VCaP (cell line): Measurements from ENCODE around the gene SMIM35.
"Not testable (repeated sequence)": the region's sequence is repeated elsewhere in the genome, so short reads cannot be mapped to it uniquely, and the experiment has no call there.

Experiments
- H3K27ac ChIP-seq: fragments of 450-650 bp; 2 replicates; pipeline ENCODE4 v1.5.1; 2017
- CTCF ChIP-seq: fragments of 450-650 bp; conservative IDR thresholded peaks from 2 replicates; pipeline ENCODE4 v1.5.1; 2017; ENCODE audit warnings: mild to moderate bottlenecking, moderate library complexity

SMIM35 gene

DNA sequence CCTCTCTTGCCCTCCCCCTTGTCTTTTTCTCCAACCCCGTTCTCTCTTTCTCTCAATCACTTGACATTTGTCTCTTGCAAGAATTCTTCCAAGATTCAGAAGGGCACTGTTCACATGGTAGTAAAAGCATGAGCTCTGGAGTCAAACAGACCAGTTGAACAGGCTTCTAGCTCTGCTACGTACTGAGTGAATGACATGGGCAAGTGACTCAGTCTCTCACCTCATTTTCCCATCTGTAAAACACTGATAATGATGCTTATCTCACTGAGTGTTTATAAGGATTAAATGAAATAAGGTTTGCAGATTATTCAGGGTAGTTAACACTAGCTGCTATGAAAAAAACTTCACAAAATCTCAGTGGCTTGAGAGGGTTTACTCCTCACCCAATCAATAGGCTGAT lies 106.5 kb downstream of the SMIM35 start:
- no peak overlapping the region for H3K27ac ChIP-seq
- TF ChIP-seq CTCF: no peak

- H3K27ac ChIP-seq: no peak overlapping the region
- TF ChIP-seq CTCF: no peak
These were observed 107.1 kb downstream of the SMIM35 start for GRCh38 chr11:117979481-117980211.

DNA sequence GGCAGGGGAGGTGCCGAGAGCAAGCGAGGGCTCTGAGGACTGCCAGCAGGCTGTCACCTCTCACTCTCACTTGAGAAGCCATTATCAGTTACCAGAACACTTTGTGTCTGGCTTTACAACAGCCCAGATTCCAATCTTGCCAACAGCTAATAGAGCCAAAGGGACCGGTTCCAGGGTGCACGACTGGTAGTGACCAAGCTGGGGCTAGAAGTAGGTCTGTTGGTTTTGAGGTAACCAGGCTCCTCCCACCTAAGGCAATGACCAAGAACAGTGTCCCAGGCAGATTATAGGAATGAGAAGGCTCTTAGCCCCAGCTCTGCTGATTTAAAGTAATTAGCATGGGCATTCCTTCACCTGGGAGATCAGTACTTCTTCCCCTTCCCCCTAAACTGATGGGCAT lies 107.8 kb downstream of the SMIM35 start:
- no peak for TF ChIP-seq CTCF
- H3K27ac ChIP-seq: no peak overlapping the region

DNA sequence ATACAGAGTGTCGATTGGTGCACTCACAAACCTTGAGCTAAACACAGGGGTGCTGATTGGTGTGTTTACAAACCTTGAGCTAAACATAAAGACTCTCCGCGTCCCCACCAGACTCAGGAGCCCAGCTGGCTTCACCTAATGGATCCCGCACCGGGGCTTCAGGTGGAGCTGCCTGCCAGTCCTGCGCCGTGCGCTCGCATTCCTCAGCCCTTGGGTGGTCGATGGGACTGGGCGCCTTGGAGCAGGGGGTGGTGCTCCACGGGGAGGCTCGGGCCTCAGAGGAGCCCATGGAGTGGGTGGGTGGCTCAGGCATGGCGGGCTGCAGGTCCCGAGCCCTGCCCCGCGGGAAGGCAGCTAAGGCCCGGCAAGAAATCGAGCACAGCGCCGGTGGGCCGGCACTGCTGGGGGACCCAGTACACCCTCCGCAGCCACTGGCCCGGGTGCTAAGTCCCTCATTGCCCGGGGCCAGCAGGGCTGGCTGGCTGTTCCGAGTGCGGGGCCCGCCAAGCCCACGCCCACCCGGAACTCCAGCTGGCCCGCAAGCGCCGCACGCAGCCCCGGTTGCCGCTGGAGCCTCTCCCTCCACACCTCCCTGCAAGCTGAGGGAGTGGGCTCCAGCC lies 108.4 kb downstream of the SMIM35 start:
- H3K27ac ChIP-seq: not testable (repeated sequence)

GRCh38 chr11:117977612-117978264 lies 109.0 kb downstream of the SMIM35 start:
- not testable (repeated sequence) for H3K27ac ChIP-seq

DNA sequence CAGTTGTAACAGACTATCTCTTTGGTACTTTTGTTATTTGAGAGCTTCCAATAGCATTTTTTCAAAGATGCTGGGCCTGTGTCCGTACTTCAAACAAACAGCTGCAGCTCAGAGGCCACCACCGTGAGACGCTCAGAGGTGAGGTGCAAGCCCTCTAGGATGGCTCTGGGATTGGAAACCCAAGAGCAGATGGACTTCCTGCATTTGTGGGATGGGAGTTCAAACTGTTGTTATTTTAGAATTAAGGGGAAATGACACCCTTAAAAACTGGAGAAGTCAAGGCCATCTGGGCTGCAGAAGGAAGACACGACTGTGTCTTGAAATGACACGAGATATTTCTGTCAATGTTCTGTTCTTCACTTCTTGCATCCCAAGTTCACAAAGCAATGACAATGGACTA lies 109.7 kb downstream of the SMIM35 start:
- no peak overlapping the region for H3K27ac ChIP-seq
- no peak for TF ChIP-seq CTCF

GRCh38 chr11:117976445-117976844 lies 110.3 kb downstream of the SMIM35 start:
- no peak for TF ChIP-seq CTCF
- no peak overlapping the region for H3K27ac ChIP-seq

DNA sequence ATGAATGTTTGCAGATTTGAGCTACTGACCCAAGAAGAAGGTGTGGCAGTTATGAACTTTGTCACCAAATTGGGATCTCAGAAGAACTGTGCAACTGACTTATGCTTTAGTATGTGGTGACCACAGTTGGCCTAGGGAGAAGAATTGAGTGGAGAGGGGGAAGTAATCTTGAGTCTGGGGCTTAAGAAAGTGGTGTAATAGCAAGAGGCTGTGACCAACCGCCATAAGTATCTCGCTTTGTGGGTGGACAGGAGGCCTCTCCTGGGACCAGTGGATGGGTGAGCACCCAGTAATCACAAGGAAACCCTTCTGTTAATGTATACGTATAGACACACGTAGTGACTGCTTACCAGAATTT lies 113.3 kb downstream of the SMIM35 start:
- no peak for TF ChIP-seq CTCF
- H3K27ac ChIP-seq: peak overlapping the region; percentile 74
